ENCODE results near the gene NR5A1. TPM values are rescaled to one million over a fixed set of nuclear protein-coding genes. Genes with fewer than 3 reads are reported as not detected.

Gene NR5A1
- total RNA-seq, 1 experiment from 2014 or later = 0.09 TPM

DNA sequence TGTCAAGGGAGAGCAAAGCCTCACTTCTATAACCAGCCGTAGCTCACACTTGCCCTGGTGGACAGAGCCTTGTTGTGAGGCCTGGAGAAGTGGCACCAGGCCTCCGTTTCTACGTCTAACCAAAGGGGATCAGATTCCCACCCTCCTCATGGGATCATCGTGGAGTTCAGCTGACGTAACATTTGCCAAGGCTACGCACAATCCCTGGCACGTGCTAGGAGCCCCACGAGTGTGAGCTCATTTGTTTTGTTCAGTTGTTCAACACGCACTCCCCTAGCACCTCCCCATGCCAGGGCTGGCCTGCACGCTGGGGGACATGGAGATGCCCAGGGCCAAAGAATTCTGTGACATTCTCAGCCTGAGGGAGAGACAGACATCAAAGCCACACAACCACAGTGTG is 33.9 kb downstream of the NR5A1 start:
- BruUV-seq (replicated peaks) = no TSS peak
- Mint-ChIP-seq H3K4me1 (ENCODE audit: low read depth, unreplicated experiment) (no peaks in the 10 kb centered on the region), H3K27ac (ENCODE audit: unreplicated experiment) (no peak overlapping the region), H3K27me3 (ENCODE audit: insufficient read depth, unreplicated experiment) (peaks cover 4% of the 10 kb centered on the region), H3K36me3 (ENCODE audit: insufficient read depth, unreplicated experiment) (no peaks in the 10 kb centered on the region), H3K4me3 (ENCODE audit: unreplicated experiment) (no peak overlapping the region), H3K9me3 (ENCODE audit: unreplicated experiment) (no peaks in the 10 kb centered on the region)
- intact Hi-C loops (cut with micrococcal nuclease; ENCODE audit: unreplicated experiment) = no loop called here
- H3K27me3 ChIP-seq (replicated peaks; ENCODE audit: control insufficient read depth, insufficient read depth, low read length) = no peaks in the 10 kb centered on the region
- ChIA-PET POLR2A (no interaction called here), CTCF (no interaction called here)
- no peaks in the 10 kb centered on the region for H3K9me3 ChIP-seq
- no peaks in the 10 kb centered on the region for H3K36me3 ChIP-seq (ENCODE audit: control insufficient read depth, insufficient read depth, low read length)
- TF ChIP-seq, protein P1, sequence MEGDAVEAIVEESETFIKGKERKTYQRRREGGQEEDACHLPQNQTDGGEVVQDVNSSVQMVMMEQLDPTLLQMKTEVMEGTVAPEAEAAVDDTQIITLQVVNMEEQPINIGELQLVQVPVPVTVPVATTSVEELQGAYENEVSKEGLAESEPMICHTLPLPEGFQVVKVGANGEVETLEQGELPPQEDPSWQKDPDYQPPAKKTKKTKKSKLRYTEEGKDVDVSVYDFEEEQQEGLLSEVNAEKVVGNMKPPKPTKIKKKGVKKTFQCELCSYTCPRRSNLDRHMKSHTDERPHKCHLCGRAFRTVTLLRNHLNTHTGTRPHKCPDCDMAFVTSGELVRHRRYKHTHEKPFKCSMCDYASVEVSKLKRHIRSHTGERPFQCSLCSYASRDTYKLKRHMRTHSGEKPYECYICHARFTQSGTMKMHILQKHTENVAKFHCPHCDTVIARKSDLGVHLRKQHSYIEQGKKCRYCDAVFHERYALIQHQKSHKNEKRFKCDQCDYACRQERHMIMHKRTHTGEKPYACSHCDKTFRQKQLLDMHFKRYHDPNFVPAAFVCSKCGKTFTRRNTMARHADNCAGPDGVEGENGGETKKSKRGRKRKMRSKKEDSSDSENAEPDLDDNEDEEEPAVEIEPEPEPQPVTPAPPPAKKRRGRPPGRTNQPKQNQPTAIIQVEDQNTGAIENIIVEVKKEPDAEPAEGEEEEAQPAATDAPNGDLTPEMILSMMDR (IDR thresholded peaks at IDR 0.05; ENCODE audit: insufficient read depth in 1 of 2, low read depth in 1 of 2, low read length in 1 of 2, severe bottlenecking in 1 of 2, unreplicated experiment in 1 of 2) = no peak
- DNase-seq = no peak
- peaks cover 5% of the 10 kb centered on the region; the same call in 1 of the 2 replicates for H3K4me1 ChIP-seq
- H3K4me3 ChIP-seq (ENCODE audit: low read depth, low read length) = no peak overlapping the region

DNA sequence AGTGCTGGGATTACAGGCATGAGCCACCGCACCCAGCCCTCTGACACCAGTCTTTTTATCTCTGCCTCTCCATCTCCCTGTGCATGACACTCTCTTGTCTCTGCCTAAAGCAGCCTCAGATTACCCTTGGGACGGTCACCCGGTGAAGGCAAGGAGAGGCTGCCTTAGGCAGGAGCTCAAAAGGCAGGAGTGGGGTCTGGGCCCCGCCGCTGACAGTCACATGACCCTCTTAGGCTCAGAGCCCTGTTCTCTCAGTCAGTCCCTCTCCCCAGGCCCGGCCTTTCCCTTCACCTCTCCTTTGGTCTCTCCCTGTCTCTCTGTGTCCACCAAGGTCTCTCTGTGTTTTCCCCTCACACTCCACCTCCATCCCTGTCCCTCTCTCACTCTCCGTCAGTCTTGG is 34.4 kb downstream of the NR5A1 start:
- TF ChIP-seq, protein P1 (IDR thresholded peaks at IDR 0.05; ENCODE audit: insufficient read depth in 1 of 2, low read depth in 1 of 2, low read length in 1 of 2, severe bottlenecking in 1 of 2, unreplicated experiment in 1 of 2) = no peak
- Mint-ChIP-seq H3K4me1 (ENCODE audit: low read depth, unreplicated experiment) (no peaks in the 10 kb centered on the region), H3K27ac (ENCODE audit: unreplicated experiment) (no peak overlapping the region), H3K36me3 (ENCODE audit: insufficient read depth, unreplicated experiment) (no peaks in the 10 kb centered on the region), H3K9me3 (ENCODE audit: unreplicated experiment) (no peaks in the 10 kb centered on the region), H3K4me3 (ENCODE audit: unreplicated experiment) (no peak overlapping the region), H3K27me3 (ENCODE audit: insufficient read depth, unreplicated experiment) (peaks cover 4% of the 10 kb centered on the region)
- Histone ChIP-seq H3K9me3 (no peaks in the 10 kb centered on the region), H3K4me1 (peaks cover 5% of the 10 kb centered on the region; the same call in 1 of the 2 replicates), H3K4me3 (ENCODE audit: low read depth, low read length) (no peak overlapping the region), H3K27me3 (replicated peaks; ENCODE audit: control insufficient read depth, insufficient read depth, low read length) (no peaks in the 10 kb centered on the region), H3K36me3 (ENCODE audit: control insufficient read depth, insufficient read depth, low read length) (no peaks in the 10 kb centered on the region)
- intact Hi-C loops (cut with micrococcal nuclease; ENCODE audit: unreplicated experiment) = no loop called here
- POLR2A ChIA-PET = interaction anchor here (0.6 kb wide), 1 partner anchor 51 kb away, joined by 3 read pairs; no protein-coding TSS in a partner anchor
- no TSS peak for BruUV-seq (replicated peaks)
- no peak for DNase-seq
- CTCF ChIA-PET = no interaction called here

DNA sequence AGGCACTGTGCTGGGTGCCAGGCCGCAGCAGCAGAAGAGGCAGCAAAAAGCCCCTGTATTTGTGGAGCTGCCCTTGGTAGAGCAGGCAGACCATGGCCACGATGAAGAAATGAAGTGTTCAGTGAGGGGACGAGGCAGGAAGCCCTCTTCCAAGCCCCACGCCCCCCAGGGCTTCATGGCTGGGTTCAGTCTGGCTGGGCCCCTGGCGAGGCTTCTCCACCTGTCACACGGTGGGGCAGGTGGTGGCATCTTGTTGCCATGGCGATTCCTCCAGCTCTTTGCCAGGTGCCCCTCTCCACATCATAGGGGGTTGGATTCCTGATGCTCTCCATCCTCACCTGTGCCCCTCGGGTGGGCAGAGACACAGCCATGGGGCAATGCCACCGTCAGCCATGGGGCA is 35.4 kb downstream of the NR5A1 start:
- intact Hi-C loops (cut with micrococcal nuclease; ENCODE audit: unreplicated experiment) = no loop called here
- POLR2A ChIA-PET = no interaction called here
- H3K36me3 ChIP-seq (ENCODE audit: control insufficient read depth, insufficient read depth, low read length) = no peaks in the 10 kb centered on the region
- BruUV-seq (replicated peaks) = no TSS peak
- H3K4me3 Mint-ChIP-seq (ENCODE audit: unreplicated experiment) = no peak overlapping the region
- TF ChIP-seq, protein P1 (IDR thresholded peaks at IDR 0.05; ENCODE audit: insufficient read depth in 1 of 2, low read depth in 1 of 2, low read length in 1 of 2, severe bottlenecking in 1 of 2, unreplicated experiment in 1 of 2) = no peak
- no peaks in the 10 kb centered on the region for H3K4me1 ChIP-seq
- no peaks in the 10 kb centered on the region for H3K9me3 ChIP-seq
- CTCF ChIA-PET = no interaction called here
- DNase-seq = no peak
- H3K4me3 ChIP-seq (ENCODE audit: low read depth, low read length) = no peak overlapping the region
- H3K36me3 Mint-ChIP-seq (ENCODE audit: insufficient read depth, unreplicated experiment) = no peaks in the 10 kb centered on the region
- no peaks in the 10 kb centered on the region for H3K4me1 Mint-ChIP-seq (ENCODE audit: low read depth, unreplicated experiment)
- H3K27ac Mint-ChIP-seq (ENCODE audit: unreplicated experiment) = no peak overlapping the region
- H3K9me3 Mint-ChIP-seq (ENCODE audit: unreplicated experiment) = no peaks in the 10 kb centered on the region
- no peaks in the 10 kb centered on the region for H3K27me3 ChIP-seq (replicated peaks; ENCODE audit: control insufficient read depth, insufficient read depth, low read length)
- H3K27me3 Mint-ChIP-seq (ENCODE audit: insufficient read depth, unreplicated experiment) = peaks cover 4% of the 10 kb centered on the region

All from Caco-2 (cell line).